NK-92 treated with Interleukin-12 subunit alpha and Interleukin-12 subunit beta, amount 100 ng/mL, for 24 hours (cell line): ENCODE measurements around the gene S100A9.
"Not testable (repeated sequence)": the region's sequence is repeated elsewhere in the genome, so short reads cannot be mapped to it uniquely, and the experiment has no call there.

Source experiments
- DNase-seq: peaks from one replicate; lab custom pipeline; 2025; lab: John Stamatoyannopoulos, UW

S100A9 gene

GRCh38 chr1:153345187-153346076 lies 12.2 kb upstream of the S100A9 start:
- DNase-seq = no peak

DNA sequence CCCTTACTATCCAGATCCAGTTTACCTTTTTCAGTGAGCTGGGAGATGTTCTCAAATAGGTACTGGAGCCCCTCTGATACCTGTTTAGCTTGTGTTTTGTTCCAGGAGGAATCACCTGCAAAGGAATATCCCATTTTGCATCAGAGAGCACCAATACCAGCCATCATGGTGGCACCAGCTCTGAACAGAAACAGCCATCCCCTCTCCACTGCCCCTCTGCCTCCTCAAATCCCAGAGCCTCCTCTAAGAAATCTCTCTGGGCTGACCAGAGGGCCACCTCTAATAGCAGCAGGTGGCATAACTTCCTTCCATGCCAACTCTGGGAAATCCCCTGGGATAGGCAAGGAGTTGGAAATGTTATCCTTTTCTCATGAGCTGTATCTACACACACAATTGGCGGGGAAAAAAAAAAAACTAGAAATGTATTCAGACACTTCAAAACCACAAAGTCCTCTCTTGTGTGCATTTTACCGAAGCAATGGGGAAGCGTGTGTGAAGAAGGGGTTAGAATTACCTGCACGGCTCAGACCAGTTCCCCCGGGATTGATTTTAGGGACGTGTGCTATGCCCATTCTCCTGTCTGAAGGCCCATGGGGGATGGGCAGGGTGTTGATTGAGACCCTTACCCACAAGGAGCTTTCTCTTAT lies 11.5 kb upstream of the S100A9 start:
- no peak for DNase-seq

DNA sequence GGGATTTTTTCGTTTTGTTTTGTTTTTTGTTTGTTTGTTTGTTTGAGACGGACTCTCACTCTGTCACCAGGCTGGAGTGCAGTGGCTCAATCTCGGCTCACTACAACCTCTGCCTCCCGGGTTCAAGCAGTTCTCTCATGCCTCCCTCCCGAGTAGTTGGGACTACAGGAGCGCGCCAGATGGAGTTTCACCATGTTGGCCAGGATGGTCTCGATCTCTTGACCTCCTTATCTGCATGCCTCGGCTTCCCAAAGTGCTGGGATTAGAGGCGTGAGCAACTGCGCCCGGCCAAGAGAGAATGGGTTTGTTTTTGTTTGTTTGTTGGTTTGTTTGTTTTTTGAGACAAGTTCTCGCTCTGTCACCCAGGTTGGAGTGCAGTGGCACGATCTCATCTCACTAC lies 10.6 kb upstream of the S100A9 start:
- not testable (repeated sequence) for DNase-seq

DNA sequence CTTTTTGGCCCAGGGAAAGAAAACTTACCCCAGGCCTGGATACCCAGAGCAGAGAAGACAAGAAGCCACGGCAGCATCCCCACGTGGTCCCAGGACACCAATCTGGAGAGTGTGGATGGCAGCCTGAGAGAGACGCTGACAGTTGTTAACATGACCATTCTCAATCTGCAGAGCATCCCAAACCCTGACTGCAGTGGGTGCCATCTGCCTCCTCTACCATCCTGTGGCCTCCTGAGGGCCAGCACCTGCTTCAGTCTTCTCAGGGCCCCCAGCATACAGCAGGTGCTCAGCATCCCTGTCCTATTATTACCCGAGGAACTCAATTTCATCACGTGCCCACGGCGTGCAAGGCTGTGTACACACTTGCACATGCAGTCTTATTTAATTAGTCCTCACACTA lies 9.8 kb upstream of the S100A9 start:
- DNase-seq = no peak

DNA sequence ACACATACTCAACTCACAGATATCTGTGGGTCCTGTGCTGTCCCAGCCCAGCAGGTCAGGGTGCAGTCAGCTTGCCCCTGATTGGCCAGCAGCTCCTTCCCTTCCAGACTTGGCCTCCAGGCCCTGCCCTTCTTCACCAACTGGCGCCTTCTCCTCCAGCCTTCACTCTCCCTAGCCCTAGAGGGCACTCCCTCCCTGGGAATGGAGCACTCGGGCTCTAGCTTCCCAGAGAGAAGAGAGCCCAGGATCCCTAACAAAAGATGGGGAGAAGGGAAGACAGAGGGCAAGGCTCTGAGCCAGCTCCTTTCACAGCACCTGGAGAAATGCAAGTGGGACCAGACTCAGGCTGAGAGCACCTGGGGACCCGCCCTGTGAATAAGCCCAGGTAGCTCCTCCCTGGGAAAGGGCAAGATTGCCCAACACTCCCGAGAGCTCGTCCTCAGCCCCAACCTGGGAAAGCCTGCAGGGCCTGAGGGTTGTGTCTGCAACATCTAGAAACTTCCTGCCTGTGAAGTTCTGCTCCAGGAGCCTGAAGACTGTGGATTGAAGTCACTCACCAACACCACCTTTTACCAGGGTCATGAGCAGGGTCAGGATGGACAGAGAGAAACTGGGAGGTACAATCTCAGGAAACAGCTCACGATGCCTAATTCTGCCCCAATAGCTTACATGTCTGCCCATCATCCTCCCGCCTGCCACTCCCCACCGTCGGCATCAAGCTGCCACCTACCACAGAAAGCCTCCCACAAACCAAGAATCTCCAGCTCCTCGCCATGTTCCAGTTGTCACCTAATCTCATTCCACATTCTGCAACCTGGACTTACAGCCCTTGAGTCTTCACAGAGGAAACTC lies 8.9 kb upstream of the S100A9 start, which contains the start of gene PGLYRP4:
TSS of gene PGLYRP4 (minus strand) at position 331 of the 852 bp plus-strand sequence. CDS start 909 bp downstream, outside the sequence.
- DNase-seq = no peak

GRCh38 chr1:153349363-153350320 lies 8.0 kb upstream of the S100A9 start:
- no peak for DNase-seq

DNA sequence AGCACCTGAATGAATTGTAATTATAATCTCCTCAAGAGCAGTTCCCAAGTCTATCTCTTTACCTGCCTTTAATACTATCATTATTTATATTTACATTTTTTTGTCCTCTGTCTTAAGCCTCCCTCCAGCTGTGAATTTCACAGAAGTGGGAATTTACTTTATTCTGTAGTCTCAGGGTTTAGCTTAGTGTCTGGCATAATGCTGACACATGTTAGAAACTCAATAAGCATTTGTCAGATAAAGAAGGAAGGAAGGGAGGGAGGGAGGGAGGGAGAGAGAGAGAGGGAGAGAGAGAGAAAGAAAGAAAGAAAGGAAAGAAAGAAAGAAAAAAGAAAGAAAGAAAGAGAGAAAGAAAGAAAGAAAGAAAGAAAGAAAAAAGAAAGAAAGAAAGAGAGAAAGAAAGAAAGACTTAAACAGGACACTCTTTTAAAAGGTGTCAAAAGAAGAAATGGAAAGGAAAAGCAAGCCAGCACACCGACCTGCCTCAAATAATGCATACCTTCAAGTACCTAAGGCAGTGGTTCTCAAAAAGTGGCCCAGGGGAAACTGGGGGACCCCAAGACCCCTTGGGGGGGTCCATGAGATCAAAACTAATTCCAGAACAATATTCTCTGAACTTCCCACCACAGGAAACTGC lies 7.2 kb upstream of the S100A9 start:
- no peak for DNase-seq

DNA sequence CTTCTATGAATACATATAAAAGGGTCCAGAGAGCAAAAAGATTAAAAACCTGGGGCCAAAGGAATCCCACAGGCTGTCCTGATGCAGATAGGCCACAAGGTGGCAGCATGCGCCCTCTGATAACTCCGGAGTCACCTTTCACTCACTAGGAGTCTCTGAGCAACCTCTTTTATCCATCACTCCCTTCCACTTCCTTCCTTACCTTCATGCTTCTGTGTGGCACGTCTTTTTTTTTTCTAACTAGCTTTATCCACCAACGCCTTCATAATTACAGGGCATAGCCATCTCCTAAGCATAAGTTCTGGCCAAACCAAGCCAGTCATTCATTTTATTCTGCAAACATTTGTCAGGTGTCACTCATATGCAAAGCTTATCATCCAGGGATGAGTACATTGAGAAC lies 5.1 kb upstream of the S100A9 start:
- peak; percentile 38 for DNase-seq

GRCh38 chr1:153353226-153353947 lies 4.3 kb upstream of the S100A9 start:
- no peak for DNase-seq

- no peak for DNase-seq
These were observed 3.0 kb upstream of the S100A9 start for GRCh38 chr1:153354515-153355193.

- DNase-seq = peak; percentile 81
These were observed 2.1 kb upstream of the S100A9 start for GRCh38 chr1:153355445-153356071.

GRCh38 chr1:153356392-153357075 lies 1.1 kb upstream of the S100A9 start:
- no peak for DNase-seq

DNA sequence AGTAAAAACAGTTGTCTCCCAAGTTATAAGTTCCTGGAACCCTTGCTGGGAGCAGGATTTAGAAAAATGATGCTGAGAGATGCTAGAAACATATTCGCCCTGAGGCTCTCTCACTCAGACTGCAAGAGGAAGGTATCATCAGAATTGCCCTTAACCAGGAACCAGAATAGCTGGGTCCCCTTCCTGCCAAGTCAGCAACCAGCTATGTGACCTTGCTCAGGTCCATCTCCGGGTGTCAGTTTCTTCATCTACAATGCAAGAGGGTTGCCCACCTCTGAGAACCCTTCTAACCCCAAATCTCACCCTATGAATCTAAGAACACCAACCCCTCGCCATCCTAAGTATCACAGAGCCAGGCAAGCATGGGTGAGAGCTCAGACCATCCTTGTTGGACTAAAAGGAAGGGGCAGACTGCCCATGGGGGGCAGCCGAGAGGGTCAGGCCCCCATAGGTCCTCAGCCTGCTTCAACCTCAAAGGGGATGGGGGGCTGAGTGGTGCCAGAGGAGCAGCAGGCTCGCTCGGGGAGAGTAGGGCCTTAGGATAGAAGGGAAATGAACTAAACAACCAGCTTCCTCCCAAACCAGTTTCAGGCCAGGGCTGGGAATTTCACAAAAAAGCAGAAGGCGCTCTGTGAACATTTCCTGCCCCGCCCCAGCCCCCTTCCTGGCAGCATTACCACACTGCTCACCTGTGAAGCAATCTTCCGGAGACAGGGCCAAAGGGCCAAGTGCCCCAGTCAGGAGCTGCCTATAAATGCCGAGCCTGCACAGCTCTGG lies 390 bp upstream of the S100A9 start:
- DNase-seq = peak; percentile 86

- no peak for DNase-seq
These were observed 979 bp downstream of the S100A9 start for GRCh38 chr1:153358691-153358975.

DNA sequence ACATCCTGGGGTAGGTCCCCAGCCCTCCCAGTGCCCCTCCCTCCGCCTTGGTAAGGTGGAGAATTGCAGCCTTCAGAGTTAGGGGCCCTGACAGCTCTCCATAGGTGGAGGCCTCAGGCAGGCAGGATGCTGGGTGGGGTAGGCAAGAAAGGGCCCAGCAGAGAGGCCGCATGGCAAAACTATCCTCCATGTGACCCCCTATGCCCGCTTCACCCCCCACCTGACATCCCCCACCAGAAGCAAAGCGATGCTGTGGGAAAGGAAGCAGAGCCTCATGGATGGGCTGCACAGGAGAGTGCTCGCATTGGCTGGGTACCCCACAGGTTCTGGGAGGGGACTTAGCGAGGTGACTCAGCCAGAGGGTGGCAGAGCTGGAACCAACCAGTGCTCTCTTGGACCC lies 1.6 kb downstream of the S100A9 start:
- peak; percentile 69 for DNase-seq

- DNase-seq = no peak
These were observed 2.5 kb downstream of the S100A9 start for GRCh38 chr1:153360190-153360589.

DNA sequence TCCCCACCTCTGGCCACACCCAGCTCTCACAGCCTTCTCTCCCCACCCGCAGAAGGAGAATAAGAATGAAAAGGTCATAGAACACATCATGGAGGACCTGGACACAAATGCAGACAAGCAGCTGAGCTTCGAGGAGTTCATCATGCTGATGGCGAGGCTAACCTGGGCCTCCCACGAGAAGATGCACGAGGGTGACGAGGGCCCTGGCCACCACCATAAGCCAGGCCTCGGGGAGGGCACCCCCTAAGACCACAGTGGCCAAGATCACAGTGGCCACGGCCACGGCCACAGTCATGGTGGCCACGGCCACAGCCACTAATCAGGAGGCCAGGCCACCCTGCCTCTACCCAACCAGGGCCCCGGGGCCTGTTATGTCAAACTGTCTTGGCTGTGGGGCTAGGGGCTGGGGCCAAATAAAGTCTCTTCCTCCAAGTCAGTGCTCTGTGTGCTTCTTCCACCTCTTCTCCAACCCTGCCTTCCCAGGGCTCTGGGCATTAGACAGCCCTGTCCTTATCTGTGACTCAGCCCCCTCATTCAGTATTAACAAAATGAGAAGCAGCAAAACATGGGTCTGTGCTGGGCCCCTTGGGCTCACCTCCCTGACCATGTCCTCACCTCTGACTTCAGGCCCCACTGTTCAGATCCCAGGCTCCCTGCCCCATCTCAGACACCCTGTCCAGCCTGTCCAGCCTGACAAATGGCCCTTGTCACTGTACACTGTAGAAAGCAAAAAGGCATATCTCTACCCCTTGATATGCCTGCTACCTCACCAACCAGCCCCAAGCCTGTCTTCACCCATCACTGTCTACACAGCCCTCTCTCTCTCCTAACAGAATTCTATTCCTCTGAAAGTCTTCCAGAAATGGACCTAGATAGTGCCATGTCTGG lies 3.2 kb downstream of the S100A9 start:
- DNase-seq = no peak
